Pancreas (tissue), 10 donors: Measurements from ENCODE around the gene CTAGE8. TPM values are rescaled to one million over a fixed set of nuclear protein-coding genes. Genes with fewer than 3 reads are reported as not detected.
"Not testable (repeated sequence)": the region's sequence is repeated elsewhere in the genome, so short reads cannot be mapped to it uniquely, and the experiment has no call there.

Source experiments
- ATAC-seq, 4 donors: fragments of 200-7000 bp; cut with Tn5 transposase; one replicate each; pipeline versions ENCODE4 v1.8.0 to v1.9.1; 2020; ENCODE audit warnings: mild to moderate bottlenecking in 4 of 4, moderate library complexity in 4 of 4
- DNase-seq, 6 donors: peaks; one replicate each; pipeline ENCODE4 v3.0.0-alpha.2; 2020
- FAIRE-seq: peaks from 2 replicates; lab custom pipeline; 2012; peaks lifted over from hg19 to GRCh38; lab: Jason Lieb, UNC
- H3K27ac ChIP-seq, 4 donors: fragments of 200-600 bp; sonication (generic); 1 replicate in 3 of 4; 2 replicates in 1 of 4; pipeline versions ENCODE4 v1.5.0 to v1.8.0; 2020
- H3K27me3 ChIP-seq, 4 donors: fragments of 200-600 bp; one replicate each; pipeline ENCODE4 v1.8.0; 2021
- H3K36me3 ChIP-seq, 3 donors: fragments of 200-600 bp; sonication (generic) in 1 of 3; one replicate each; pipeline versions ENCODE4 v1.5.0 to v1.8.0; 2020 to 2021
- H3K4me1 ChIP-seq, 3 donors: fragments of 200-600 bp; one replicate each; pipeline ENCODE4 v1.8.0; 2021
- H3K4me3 ChIP-seq, 4 donors: fragments of 200-600 bp; sonication (generic) in 2 of 4; one replicate each; pipeline versions ENCODE4 v1.5.0 to v1.8.0; 2020 to 2021
- H3K9me3 ChIP-seq, 4 donors: fragments of 200-600 bp; one replicate each; pipeline ENCODE4 v1.8.0; 2021
- WGBS, 2 donors: extraction: QIAGEN DNeasy Blood & Tissue Kit; methylation state at CpG; one replicate each; pipeline ENCODE4 v1.1.7; 2013; 5-methylcytosine and 5-hydroxymethylcytosine counted together
- intact Hi-C, 3 donors: fragments of 100-400 bp; cut with DNase I; formaldehyde crosslinking; loops; one replicate each; pipeline versions ENCODE4 v1.11.1 to v1.14.2; 2022
- polyA plus RNA-seq, 2 donors: library from polyadenylated mRNA; stranded (reverse); fragments of 200-250 nt; gene quantifications; one replicate each; pipeline ENCODE4 v1.2.3, GENCODE V29; 2013
- total RNA-seq, 6 donors: library from RNA; stranded (reverse); fragmentation: NEBNext Ultra II Directional in 4 of 6; extraction: Animal tissue kit (Norgen Biotek cat#: 25700) in 4 of 6; gene quantifications; one replicate each; pipeline versions ENCODE4 v1.2.1 to v1.2.4, GENCODE V29; 2021 to 2023
- donor health status: healthy with polysubstance abuse.
- donor health status: DM: no; HTN: no; CAD: no; lungs with moderate emphysema.
- donor health status: DM: no; HTN: no; CAD: no.
- donor health status: control.
- donor health status: control.
- donor health status: Bipolar disorder and iron deficiency.
- donor health status: DM: yes; HTN: yes; CAD: no.
- donor health status: DM: no; HTN: no; CAD: no.
- donor health status: DM: no; HTN: no; CAD: no.
- donor health status: DM: yes; HTN: yes; CAD: no.

CTAGE8 gene
- total RNA-seq: 1 to 10 TPM in 5 of 6 donors, under 1 TPM in 1; 0.72 to 2.6 (median 1.7) TPM
- polyA plus RNA-seq: 1 to 10 TPM in 1 of 2 donors, not detected in 1; 1.8 TPM

- DNase-seq, FAIRE-seq, ATAC-seq, H3K4me3 ChIP-seq, H3K36me3 ChIP-seq, H3K9me3 ChIP-seq, H3K4me1 ChIP-seq, H3K27me3 ChIP-seq, H3K27ac ChIP-seq, intact Hi-C loops: not testable (repeated sequence)
- WGBS, 2 donors: no CpG with 5 or more reads among the region's 19 CpGs
Observed at GRCh38 chr7:144269188-144269587, at the start of gene CTAGE8. Gene CTAGE8, minus strand, starts transcription at chr7:144269288. Its CDS starts 38 bp downstream, at chr7:144269250.

- H3K9me3 ChIP-seq, H3K27me3 ChIP-seq, H3K4me3 ChIP-seq, DNase-seq, intact Hi-C loops, H3K36me3 ChIP-seq, H3K27ac ChIP-seq, H3K4me1 ChIP-seq, ATAC-seq, FAIRE-seq: not testable (repeated sequence)
- whole genome bisulfite sequencing, 2 donors: no CpG with 5 or more reads among the region's 1 CpG
Observed at GRCh38 chr7:144317537-144317936, 48.4 kb upstream of the CTAGE8 start.

- WGBS, 2 donors: 93% methylated on average over 2 of the region's 2 CpGs; no CpG with 5 or more reads in 1 of the 2 donors
- intact Hi-C loops, FAIRE-seq: not testable (repeated sequence)
Observed at GRCh38 chr7:144311872-144312469, 42.9 kb upstream of the CTAGE8 start, which contains the start of gene OR2A1. Gene OR2A1, plus strand, starts transcription at chr7:144312419. Its CDS starts 5,706 bp downstream, at chr7:144318125.

GRCh38 chr7:144311218-144311617 is 42.1 kb upstream of the CTAGE8 start:
- H3K36me3 ChIP-seq, H3K9me3 ChIP-seq, H3K27me3 ChIP-seq, H3K27ac ChIP-seq, DNase-seq, FAIRE-seq, intact Hi-C loops, H3K4me1 ChIP-seq, H3K4me3 ChIP-seq: not testable (repeated sequence)
- peak in 2 of 4 donors; percentile 56 to 78 for ATAC-seq
- WGBS, 2 donors: 78% methylated on average over 1 of the region's 2 CpGs; no CpG with 5 or more reads in 1 of the 2 donors

More at GRCh38 chr7:144311872-144312469, 42.9 kb upstream of the CTAGE8 start, which contains the start of gene OR2A1:
- H3K27ac ChIP-seq, ATAC-seq, H3K4me3 ChIP-seq, H3K36me3 ChIP-seq, H3K27me3 ChIP-seq, DNase-seq, H3K9me3 ChIP-seq, H3K4me1 ChIP-seq: not testable (repeated sequence)

GRCh38 chr7:144309702-144310101 is 40.6 kb upstream of the CTAGE8 start:
- FAIRE-seq, H3K27me3 ChIP-seq, ATAC-seq, intact Hi-C loops, H3K27ac ChIP-seq, H3K4me1 ChIP-seq, H3K4me3 ChIP-seq, H3K36me3 ChIP-seq, H3K9me3 ChIP-seq, DNase-seq: not testable (repeated sequence)
- no CpG with 5 or more reads among the region's 2 CpGs for WGBS, 2 donors

GRCh38 chr7:144305156-144305555 is 36.1 kb upstream of the CTAGE8 start:
- FAIRE-seq, DNase-seq, H3K36me3 ChIP-seq, H3K27ac ChIP-seq, H3K4me1 ChIP-seq, intact Hi-C loops, H3K4me3 ChIP-seq, H3K9me3 ChIP-seq, ATAC-seq, H3K27me3 ChIP-seq: not testable (repeated sequence)
- WGBS, 2 donors: no CpG with 5 or more reads among the region's 2 CpGs

- H3K4me1 ChIP-seq, DNase-seq, FAIRE-seq, H3K4me3 ChIP-seq, H3K36me3 ChIP-seq, ATAC-seq, H3K27me3 ChIP-seq, H3K9me3 ChIP-seq, H3K27ac ChIP-seq, intact Hi-C loops: not testable (repeated sequence)
- no CpG with 5 or more reads among the region's 5 CpGs for WGBS, 2 donors
Observed at GRCh38 chr7:144303607-144304006, 34.5 kb upstream of the CTAGE8 start.

GRCh38 chr7:144302578-144303303 is 33.7 kb upstream of the CTAGE8 start:
- FAIRE-seq, H3K4me1 ChIP-seq, H3K27ac ChIP-seq, DNase-seq, intact Hi-C loops, H3K27me3 ChIP-seq, H3K36me3 ChIP-seq, H3K9me3 ChIP-seq, H3K4me3 ChIP-seq, ATAC-seq: not testable (repeated sequence)
- no CpG with 5 or more reads among the region's 1 CpG for WGBS, 2 donors

- H3K9me3 ChIP-seq, H3K4me1 ChIP-seq, H3K27me3 ChIP-seq, FAIRE-seq, H3K36me3 ChIP-seq, H3K27ac ChIP-seq, intact Hi-C loops, H3K4me3 ChIP-seq: not testable (repeated sequence)
- ATAC-seq: peak; percentile 96 to 99 (median 98)
- peak in 1 of 6 donors; percentile 32 for DNase-seq
- no CpG with 5 or more reads among the region's 60 CpGs for WGBS, 2 donors
Observed at GRCh38 chr7:144293794-144294499, 24.9 kb upstream of the CTAGE8 start.

- peak in 1 of 6 donors; percentile 23 for DNase-seq
- WGBS, 2 donors: 88 to 94% methylated on average over 2 to 3 of the region's 14 CpGs
- FAIRE-seq, H3K4me3 ChIP-seq, H3K36me3 ChIP-seq, H3K27ac ChIP-seq, H3K4me1 ChIP-seq, ATAC-seq, H3K9me3 ChIP-seq, H3K27me3 ChIP-seq, intact Hi-C loops: not testable (repeated sequence)
Observed at GRCh38 chr7:144292384-144293161, 23.5 kb upstream of the CTAGE8 start.

GRCh38 chr7:144291607-144292006 is 22.5 kb upstream of the CTAGE8 start:
- H3K27ac ChIP-seq, H3K9me3 ChIP-seq, H3K4me3 ChIP-seq, ATAC-seq, H3K36me3 ChIP-seq, H3K4me1 ChIP-seq, intact Hi-C loops, DNase-seq, H3K27me3 ChIP-seq, FAIRE-seq: not testable (repeated sequence)
- WGBS, 2 donors: 32 to 46% methylated on average over 2 of the region's 4 CpGs
